RWPE1 (cell line): Measurements from ENCODE around the gene PLEKHM1.

Experiments
- CTCF ChIA-PET: fragments of 350-600 bp; sonication (Branson Sonifier 250); formaldehyde crosslinking; extraction: SDS; loops from one replicate; lab custom pipeline; 2021; lab: Yijun Ruan, JAX
- POLR2A ChIA-PET: fragments of 400-600 bp; formaldehyde crosslinking; extraction: SDS; loops from one replicate; lab custom pipeline; 2020; ENCODE audit warnings: antibody characterized with exemption; ENCODE audit not compliant: low non-redundant PET; lab: Yijun Ruan, JAX
- DNase-seq: peaks from one replicate; pipeline ENCODE4 v3.0.0; 2012; ENCODE audit warnings: low spot score
- H3K27ac ChIP-seq: fragments of 450-650 bp; 2 replicates; pipeline ENCODE4 v1.5.1; 2017
- TF ChIP-seq, protein P1 (sequence below): fragments of 450-650 bp; conservative IDR thresholded peaks from 2 replicates; pipeline ENCODE4 v1.5.1; 2017; ENCODE audit warnings: low read depth, mild to moderate bottlenecking

The PLEKHM1 gene

DNA sequence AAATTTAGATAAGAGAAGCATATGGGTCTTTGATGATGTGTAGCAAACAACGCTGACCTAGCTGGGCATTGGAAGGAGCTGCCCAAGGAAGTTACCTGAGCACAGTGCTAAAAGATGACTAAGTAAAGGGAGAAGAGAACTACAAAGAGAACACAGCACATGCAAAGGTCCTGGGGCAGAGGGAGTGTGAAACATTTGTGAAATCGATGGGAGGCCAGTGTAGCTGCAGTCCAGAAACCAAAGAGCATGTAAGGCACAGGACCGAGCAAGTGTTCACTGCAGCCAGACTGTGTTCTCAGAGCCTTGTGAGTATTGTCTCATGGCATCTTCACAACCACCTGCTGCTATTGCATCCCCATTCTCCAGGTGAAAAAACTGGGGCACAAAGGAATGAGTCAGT, 102.8 kb downstream of the PLEKHM1 start:
- TF ChIP-seq, protein P1, sequence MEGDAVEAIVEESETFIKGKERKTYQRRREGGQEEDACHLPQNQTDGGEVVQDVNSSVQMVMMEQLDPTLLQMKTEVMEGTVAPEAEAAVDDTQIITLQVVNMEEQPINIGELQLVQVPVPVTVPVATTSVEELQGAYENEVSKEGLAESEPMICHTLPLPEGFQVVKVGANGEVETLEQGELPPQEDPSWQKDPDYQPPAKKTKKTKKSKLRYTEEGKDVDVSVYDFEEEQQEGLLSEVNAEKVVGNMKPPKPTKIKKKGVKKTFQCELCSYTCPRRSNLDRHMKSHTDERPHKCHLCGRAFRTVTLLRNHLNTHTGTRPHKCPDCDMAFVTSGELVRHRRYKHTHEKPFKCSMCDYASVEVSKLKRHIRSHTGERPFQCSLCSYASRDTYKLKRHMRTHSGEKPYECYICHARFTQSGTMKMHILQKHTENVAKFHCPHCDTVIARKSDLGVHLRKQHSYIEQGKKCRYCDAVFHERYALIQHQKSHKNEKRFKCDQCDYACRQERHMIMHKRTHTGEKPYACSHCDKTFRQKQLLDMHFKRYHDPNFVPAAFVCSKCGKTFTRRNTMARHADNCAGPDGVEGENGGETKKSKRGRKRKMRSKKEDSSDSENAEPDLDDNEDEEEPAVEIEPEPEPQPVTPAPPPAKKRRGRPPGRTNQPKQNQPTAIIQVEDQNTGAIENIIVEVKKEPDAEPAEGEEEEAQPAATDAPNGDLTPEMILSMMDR: no peak
- no peak for DNase-seq
- no peak overlapping the region for H3K27ac ChIP-seq
- CTCF ChIA-PET: interaction anchor here (1.2 to 3.7 kb wide), 3 partner anchors 95 to 111 kb away, joined by 3 to 58 read pairs (median 9); no protein-coding TSS in a partner anchor
- POLR2A ChIA-PET: no interaction called here

DNA sequence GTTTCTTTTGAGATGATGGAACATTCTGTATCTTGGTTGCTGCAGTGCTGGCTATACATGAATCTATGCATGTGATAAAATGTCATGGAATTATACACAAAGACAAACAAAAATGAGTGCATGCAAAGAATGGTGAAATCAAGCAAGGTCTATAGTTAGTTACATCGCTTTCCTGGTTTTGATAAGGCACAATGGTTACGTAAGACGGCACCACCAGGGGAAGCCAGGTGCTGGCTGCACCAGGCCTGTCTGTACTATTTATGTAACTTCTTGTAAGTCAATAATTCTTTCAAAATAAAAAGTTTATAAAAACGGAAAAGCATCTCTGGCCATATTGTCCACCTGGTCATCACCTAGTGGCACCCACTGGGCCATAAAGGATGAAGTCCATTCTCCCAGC, 104.3 kb downstream of the PLEKHM1 start:
- H3K27ac ChIP-seq: no peak overlapping the region
- POLR2A ChIA-PET: interaction anchor here (0.8 kb wide), 1 partner anchor 70 kb away, joined by 4 read pairs; no protein-coding TSS in a partner anchor
- CTCF ChIA-PET: interaction anchor here (0.6 to 3.7 kb wide), 12 partner anchors 11 to 264 kb away, joined by 3 to 58 read pairs (median 4); no protein-coding TSS in a partner anchor
- TF ChIP-seq, protein P1: no peak
- no peak for DNase-seq
